SK-N-SH (cell line): ENCODE measurements around the gene KCNQ2. TPM values are rescaled to one million over a fixed set of nuclear protein-coding genes. Genes with fewer than 3 reads are reported as not detected.

Source experiments
- CTCF ChIA-PET: fragments of 300-600, 350-600 bp; formaldehyde crosslinking; extraction: SDS; loops from one replicate; lab custom pipeline; 2021; lab: Yijun Ruan, JAX
- POLR2A ChIA-PET: fragments of 350-600 bp; sonication (Branson Sonifier 250); formaldehyde crosslinking; extraction: SDS; loops from one replicate; lab custom pipeline; 2020; ENCODE audit warnings: antibody characterized with exemption, inconsistent platforms; lab: Yijun Ruan, JAX
- DNase-seq: peaks from one replicate; pipeline ENCODE4 v3.0.0; 2012
- H2AFZ ChIP-seq: fragments of 200-600 bp; sonication (generic); 2 replicates; pipeline ENCODE4 v1.8.1; 2016; ENCODE audit warnings: antibody characterized with exemption, mild to moderate bottlenecking, low read depth
- H3F3A ChIP-seq: fragments of 200-600 bp; sonication (generic); replicated peaks from 2 replicates; pipeline ENCODE3; 2016; ENCODE audit warnings: antibody characterized with exemption, mild to moderate bottlenecking; ENCODE audit not compliant: insufficient read depth
- H3K27ac ChIP-seq, 2 experiments: fragments of 200-500 bp in 1 of 2; fragments of 200-600 bp in 1 of 2; sonication (Bioruptor generic) in 1 of 2; sonication (generic), shearing (Covaris generic) in 1 of 2; 2 replicates each; pipeline versions ENCODE4 v1.5.1 to v1.6.1; 2014 to 2016; ENCODE audit warnings: low read depth in 2 of 2, inconsistent platforms in 1 of 2, low read length in 1 of 2, mild to moderate bottlenecking in 1 of 2, mixed read lengths in 1 of 2
- H3K27me3 ChIP-seq: fragments of 200-600 bp; sonication (generic), shearing (Covaris generic); 2 replicates; pipeline ENCODE4 v1.6.1; 2016; ENCODE audit warnings: mixed run types; ENCODE audit not compliant: insufficient read depth
- H3K36me3 ChIP-seq, 2 experiments: fragments of 200-500 bp in 1 of 2; fragments of 200-600 bp in 1 of 2; sonication (Bioruptor generic) in 1 of 2; sonication (generic) in 1 of 2; replicated peaks in 1 of 2; 2 replicates each; pipeline versions ENCODE3 to v1.5.1; 2014 to 2016; ENCODE audit warnings: low read length in 1 of 2, mild to moderate bottlenecking in 1 of 2; ENCODE audit not compliant: insufficient read depth in 2 of 2, control insufficient read depth in 1 of 2
- H3K4me1 ChIP-seq, 2 experiments: fragments of 200-500 bp in 1 of 2; fragments of 200-600 bp in 1 of 2; sonication (Bioruptor generic) in 1 of 2; sonication (generic), shearing (Covaris generic) in 1 of 2; 2 replicates each; pipeline versions ENCODE4 v1.5.1 to v1.6.1; 2014 to 2016; ENCODE audit warnings: low read depth in 1 of 2, low read length in 1 of 2, mixed run types in 1 of 2; ENCODE audit not compliant: insufficient read depth in 2 of 2, control insufficient read depth in 1 of 2
- H3K4me2 ChIP-seq: fragments of 200-600 bp; sonication (generic), shearing (Covaris generic); 2 replicates; pipeline ENCODE4 v1.6.1; 2017; ENCODE audit warnings: mixed run types
- H3K4me3 ChIP-seq, 2 experiments: fragments of 200-500 bp in 1 of 2; fragments of 200-600 bp in 1 of 2; sonication (Bioruptor generic) in 1 of 2; sonication (generic), shearing (Covaris generic) in 1 of 2; 2 replicates each; pipeline versions ENCODE4 v1.5.1 to v1.8.1; 2014 to 2016; ENCODE audit warnings: low read depth in 2 of 2, inconsistent platforms in 1 of 2, low read length in 1 of 2, mild to moderate bottlenecking in 1 of 2, mixed read lengths in 1 of 2, moderate library complexity in 1 of 2
- H3K79me2 ChIP-seq: fragments of 200-600 bp; sonication (generic); 2 replicates; pipeline ENCODE4 v1.8.1; 2017; ENCODE audit warnings: mild to moderate bottlenecking; ENCODE audit not compliant: insufficient read depth
- H3K9ac ChIP-seq: fragments of 200-600 bp; sonication (generic); 2 replicates; pipeline ENCODE4 v1.6.1; 2017; ENCODE audit warnings: mixed run types
- H3K9me2 ChIP-seq: fragments of 200-600 bp; sonication (generic); 2 replicates; pipeline ENCODE4 v1.6.1; 2017; ENCODE audit warnings: mixed run types
- H3K9me3 ChIP-seq: fragments of 200-600 bp; sonication (generic); 2 replicates; pipeline ENCODE4 v1.6.1; 2017; ENCODE audit warnings: mixed run types, mild to moderate bottlenecking, moderate library complexity
- H4K20me1 ChIP-seq: fragments of 200-600 bp; sonication (generic); 2 replicates; pipeline ENCODE4 v1.6.1; 2017; ENCODE audit warnings: mild to moderate bottlenecking, mixed run types; ENCODE audit not compliant: insufficient read depth
- CHD2 ChIP-seq: fragments of 150-350 bp; IDR thresholded peaks from 2 replicates; pipeline ENCODE4 v1.6.1; 2018; ENCODE audit warnings: low read length; ENCODE audit not compliant: partially characterized antibody
- EZH2phosphoT487 ChIP-seq: fragments of 200-600 bp; sonication (generic); IDR thresholded peaks from 2 replicates; pipeline ENCODE4 v1.6.1; 2017; ENCODE audit warnings: low read depth, mixed run types, mild to moderate bottlenecking, antibody characterized with exemption, moderate library complexity, borderline replicate concordance
- FOSL2 ChIP-seq: IDR thresholded peaks from 2 replicates; pipeline ENCODE4 v1.4.0; 2012; ENCODE audit warnings: low read depth, mild to moderate bottlenecking, moderate library complexity, borderline replicate concordance
- FOXJ3 ChIP-seq: sonication (generic); formaldehyde crosslinking; IDR thresholded peaks from 2 replicates; pipeline ENCODE4 v1.5.1; 2020; ENCODE audit warnings: mild to moderate bottlenecking, missing genetic modification reagents
- FOXM1 ChIP-seq: IDR thresholded peaks from 2 replicates; pipeline ENCODE4 v1.4.0; 2012; ENCODE audit warnings: low read depth, mild to moderate bottlenecking
- GABPA ChIP-seq: IDR thresholded peaks from 2 replicates; pipeline ENCODE4 v1.4.0; 2012; ENCODE audit warnings: low read depth, mild to moderate bottlenecking
- GATA2 ChIP-seq: sonication (generic); formaldehyde crosslinking; IDR thresholded peaks from 2 replicates; pipeline ENCODE4 v1.5.0; 2020; ENCODE audit warnings: mild to moderate bottlenecking, missing genetic modification reagents
- MEF2A ChIP-seq: IDR thresholded peaks from 2 replicates; pipeline ENCODE4 v1.4.0; 2012; ENCODE audit warnings: low read depth, borderline replicate concordance
- MXI1 ChIP-seq: IDR thresholded peaks from 2 replicates; pipeline ENCODE4 v1.6.1; 2012; ENCODE audit warnings: mild to moderate bottlenecking, low read depth, low read length, improper control_type of control experiment
- NFIC ChIP-seq: IDR thresholded peaks from 2 replicates; pipeline ENCODE4 v1.4.0; 2012; ENCODE audit warnings: borderline replicate concordance
- POLR2AphosphoS5 ChIP-seq: IDR thresholded peaks from 2 replicates; pipeline ENCODE4 v1.6.1; 2012; ENCODE audit warnings: low read depth, low read length
- RAD21 ChIP-seq: IDR thresholded peaks from 2 replicates; pipeline ENCODE4 v1.6.1; 2012; ENCODE audit warnings: mild to moderate bottlenecking, low read length
- RCOR1 ChIP-seq: fragments of 150-350 bp; IDR thresholded peaks from 2 replicates; pipeline ENCODE4 v1.6.1; 2017; ENCODE audit warnings: antibody characterized with exemption, low read length
- RXRA ChIP-seq: IDR thresholded peaks from 2 replicates; pipeline ENCODE4 v1.4.0; 2012; ENCODE audit warnings: low read depth, mild to moderate bottlenecking, borderline replicate concordance
- TAF1 ChIP-seq: IDR thresholded peaks from 2 replicates; pipeline ENCODE4 v1.6.1; 2012; ENCODE audit warnings: low read depth, mild to moderate bottlenecking, low read length, moderate library complexity, borderline replicate concordance
- WGBS: methylation state at CpG from one replicate; pipeline ENCODE4 v1.1.6; 2017; ENCODE audit warnings: low lambda C conversion rate; 5-methylcytosine and 5-hydroxymethylcytosine counted together
- polyA plus RNA-seq, 3 experiments: library from polyadenylated mRNA; depleted of rRNA; stranded (reverse); fragments of >200 nt; gene quantifications; 2 replicates each; pipeline ENCODE4 v1.2.3, GENCODE V29; 2012
- TF ChIP-seq, protein P1 (sequence below): fragments of 150-350 bp; IDR thresholded peaks from 2 replicates; pipeline ENCODE4 v1.6.1; 2016; ENCODE audit warnings: mild to moderate bottlenecking, low read depth, low read length
- TF ChIP-seq, protein P2 (sequence below): IDR thresholded peaks from 2 replicates; pipeline ENCODE4 v1.4.0; 2012; ENCODE audit warnings: low read depth, borderline replicate concordance
- TF ChIP-seq, protein P3 (sequence below): fragments of 200-600 bp; sonication (generic); IDR thresholded peaks from 2 replicates; pipeline ENCODE4 v1.6.1; 2017; ENCODE audit warnings: antibody characterized with exemption, mild to moderate bottlenecking, moderate library complexity

Gene KCNQ2
- polyA plus RNA-seq, 1 of the 3 experiments (the other 2 are of a cell fraction), result 3.9 TPM

DNA sequence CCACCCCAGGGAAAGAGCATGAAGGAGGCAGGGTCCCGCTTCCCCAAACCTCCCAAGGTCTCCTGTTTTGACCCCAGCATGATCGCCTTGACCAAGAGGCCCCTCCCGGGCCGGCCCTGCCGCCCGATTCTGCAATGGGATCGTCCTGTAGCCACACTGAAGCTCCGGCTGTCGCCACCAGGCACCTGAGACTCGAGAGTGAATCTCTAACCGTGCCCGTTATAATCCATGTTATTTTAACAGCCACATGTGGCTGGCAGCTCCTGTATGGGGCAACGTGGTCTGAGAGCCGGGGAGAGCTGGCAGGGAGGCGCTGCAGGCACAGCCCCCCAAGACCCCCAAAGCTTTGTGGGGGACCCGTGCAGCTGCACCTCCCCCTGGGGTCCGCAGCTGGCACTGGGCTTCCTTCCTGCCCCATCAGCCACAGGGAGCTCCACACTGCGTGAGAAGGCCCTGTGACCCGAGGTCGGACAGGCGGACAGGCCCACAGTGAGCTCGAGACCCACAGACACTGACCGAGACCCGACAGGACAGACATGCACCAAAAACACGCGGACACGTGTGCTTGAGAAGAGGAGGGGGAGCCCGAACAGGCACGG lies 51.3 kb downstream of the KCNQ2 start (continued):
- TF ChIP-seq, protein P1, sequence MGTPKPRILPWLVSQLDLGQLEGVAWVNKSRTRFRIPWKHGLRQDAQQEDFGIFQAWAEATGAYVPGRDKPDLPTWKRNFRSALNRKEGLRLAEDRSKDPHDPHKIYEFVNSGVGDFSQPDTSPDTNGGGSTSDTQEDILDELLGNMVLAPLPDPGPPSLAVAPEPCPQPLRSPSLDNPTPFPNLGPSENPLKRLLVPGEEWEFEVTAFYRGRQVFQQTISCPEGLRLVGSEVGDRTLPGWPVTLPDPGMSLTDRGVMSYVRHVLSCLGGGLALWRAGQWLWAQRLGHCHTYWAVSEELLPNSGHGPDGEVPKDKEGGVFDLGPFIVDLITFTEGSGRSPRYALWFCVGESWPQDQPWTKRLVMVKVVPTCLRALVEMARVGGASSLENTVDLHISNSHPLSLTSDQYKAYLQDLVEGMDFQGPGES, result no peak

DNA sequence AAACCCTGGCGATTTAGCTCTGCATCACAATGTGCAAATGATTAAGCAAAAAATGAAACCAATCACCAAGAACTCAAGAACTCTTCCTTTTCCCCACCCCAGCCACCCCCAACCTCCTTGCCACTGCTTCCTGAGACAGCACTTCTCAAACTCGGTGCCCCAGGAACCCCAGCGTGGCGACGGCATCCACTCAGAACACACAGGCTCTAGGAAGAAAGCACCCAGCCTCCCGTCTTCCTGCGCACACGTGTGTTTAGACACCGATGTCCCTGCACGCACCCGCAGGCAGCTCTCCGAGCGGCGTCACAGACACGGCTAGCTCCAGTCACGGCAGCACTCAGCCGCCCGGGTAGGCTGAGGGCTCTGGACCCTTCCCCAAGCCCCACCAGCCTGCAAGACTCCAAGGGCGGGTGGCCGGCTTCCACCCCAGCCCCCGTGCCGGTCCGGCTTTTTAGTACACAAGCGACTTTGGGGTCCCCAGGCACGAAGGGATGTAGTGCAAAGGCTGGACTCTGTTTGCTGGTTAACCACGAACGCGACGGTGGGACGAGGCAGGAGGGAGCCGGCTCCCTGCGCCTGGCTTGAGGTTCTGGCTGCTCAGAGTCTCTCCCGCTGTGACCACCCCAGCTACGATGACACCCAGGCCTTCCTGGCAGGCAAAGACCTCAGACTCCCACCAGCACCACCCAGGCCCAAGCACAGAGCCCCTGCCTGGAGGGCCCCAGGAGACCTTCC lies 51.9 kb downstream of the KCNQ2 start:
- no peak overlapping the region for H2AFZ ChIP-seq
- H3K27me3 ChIP-seq, result no peaks in the 10 kb centered on the region
- ChIA-PET CTCF (interaction anchor here (0.7 to 1.6 kb wide), 2 partner anchors 38 to 75 kb away, joined by 4 to 5 read pairs; no protein-coding TSS in a partner anchor), POLR2A (no interaction called here)
- no peaks in the 10 kb centered on the region for H3K79me2 ChIP-seq
- no peak overlapping the region for H3K4me2 ChIP-seq
- no peak overlapping the region for H3K4me3 ChIP-seq
- 69% methylated on average over 30 of the region's 34 CpGs for WGBS
- no peak for DNase-seq
- no peaks in the 10 kb centered on the region for H3K9me2 ChIP-seq
- no peaks in the 10 kb centered on the region for H4K20me1 ChIP-seq
- no peak overlapping the region for H3K27ac ChIP-seq
- peaks cover 0 to 23% of the 10 kb centered on the region in 2 experiments; a peak in 1 of 4 replicates for H3K4me1 ChIP-seq
- TF ChIP-seq POLR2AphosphoS5 (no peak), RAD21 (no peak), FOXJ3 (CRISPR knock-in tag) (no peak), MEF2A (no peak), GATA2 (CRISPR knock-in tag) (no peak), FOXM1 (no peak), FOSL2 (no peak), RXRA (no peak), CHD2 (no peak), MXI1 (no peak), GABPA (no peak)
- TF ChIP-seq, protein P2, sequence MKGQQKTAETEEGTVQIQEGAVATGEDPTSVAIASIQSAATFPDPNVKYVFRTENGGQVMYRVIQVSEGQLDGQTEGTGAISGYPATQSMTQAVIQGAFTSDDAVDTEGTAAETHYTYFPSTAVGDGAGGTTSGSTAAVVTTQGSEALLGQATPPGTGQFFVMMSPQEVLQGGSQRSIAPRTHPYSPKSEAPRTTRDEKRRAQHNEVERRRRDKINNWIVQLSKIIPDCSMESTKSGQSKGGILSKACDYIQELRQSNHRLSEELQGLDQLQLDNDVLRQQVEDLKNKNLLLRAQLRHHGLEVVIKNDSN, result no peak
- TF ChIP-seq, all 33 proteins: peak for 0
- H3K36me3 ChIP-seq, result no peaks in the 10 kb centered on the region
- H3K9ac ChIP-seq, result no peak overlapping the region
- no peaks in the 10 kb centered on the region for H3K9me3 ChIP-seq
- no peaks in the 10 kb centered on the region for H3F3A ChIP-seq

DNA sequence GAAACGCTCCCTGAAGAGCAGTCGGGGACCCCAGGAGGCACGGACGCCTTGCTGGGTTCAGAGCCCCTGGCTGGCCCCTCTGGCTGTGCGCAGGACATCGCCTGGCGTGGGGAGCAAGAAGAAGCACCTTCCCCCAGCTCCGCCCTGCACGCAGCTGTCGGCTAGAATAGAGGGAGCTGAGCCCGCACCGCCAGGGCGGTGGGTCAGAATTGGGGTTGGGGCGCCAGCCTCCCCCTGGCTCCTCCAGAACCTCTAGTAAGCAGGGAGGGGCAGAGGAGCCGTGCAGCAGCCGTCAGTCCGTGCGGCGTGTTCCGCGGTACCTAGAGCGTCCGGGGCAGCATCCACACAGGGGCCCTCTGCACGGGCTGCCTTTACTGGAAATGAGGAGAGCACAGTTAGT lies 53.2 kb downstream of the KCNQ2 start:
- H3K9me3 ChIP-seq, result no peaks in the 10 kb centered on the region
- TF ChIP-seq EZH2phosphoT487 (no peak), NFIC (no peak), TAF1 (no peak), POLR2AphosphoS5 (no peak), RCOR1 (no peak)
- TF ChIP-seq, protein P3, sequence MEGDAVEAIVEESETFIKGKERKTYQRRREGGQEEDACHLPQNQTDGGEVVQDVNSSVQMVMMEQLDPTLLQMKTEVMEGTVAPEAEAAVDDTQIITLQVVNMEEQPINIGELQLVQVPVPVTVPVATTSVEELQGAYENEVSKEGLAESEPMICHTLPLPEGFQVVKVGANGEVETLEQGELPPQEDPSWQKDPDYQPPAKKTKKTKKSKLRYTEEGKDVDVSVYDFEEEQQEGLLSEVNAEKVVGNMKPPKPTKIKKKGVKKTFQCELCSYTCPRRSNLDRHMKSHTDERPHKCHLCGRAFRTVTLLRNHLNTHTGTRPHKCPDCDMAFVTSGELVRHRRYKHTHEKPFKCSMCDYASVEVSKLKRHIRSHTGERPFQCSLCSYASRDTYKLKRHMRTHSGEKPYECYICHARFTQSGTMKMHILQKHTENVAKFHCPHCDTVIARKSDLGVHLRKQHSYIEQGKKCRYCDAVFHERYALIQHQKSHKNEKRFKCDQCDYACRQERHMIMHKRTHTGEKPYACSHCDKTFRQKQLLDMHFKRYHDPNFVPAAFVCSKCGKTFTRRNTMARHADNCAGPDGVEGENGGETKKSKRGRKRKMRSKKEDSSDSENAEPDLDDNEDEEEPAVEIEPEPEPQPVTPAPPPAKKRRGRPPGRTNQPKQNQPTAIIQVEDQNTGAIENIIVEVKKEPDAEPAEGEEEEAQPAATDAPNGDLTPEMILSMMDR, result no peak
- no peaks in the 10 kb centered on the region for H3K9me2 ChIP-seq
- H3K27me3 ChIP-seq, result no peaks in the 10 kb centered on the region
- peaks cover 0 to 23% of the 10 kb centered on the region in 2 experiments; a peak in 1 of 4 replicates for H3K4me1 ChIP-seq
- H3K4me3 ChIP-seq, result no peak overlapping the region
- DNase-seq, result no peak
- H3K27ac ChIP-seq, result no peak overlapping the region
- H3F3A ChIP-seq, result no peaks in the 10 kb centered on the region
- H2AFZ ChIP-seq, result no peak overlapping the region
- no peaks in the 10 kb centered on the region for H3K36me3 ChIP-seq
- no peak overlapping the region for H3K9ac ChIP-seq
- POLR2A ChIA-PET, result no interaction called here
- no peaks in the 10 kb centered on the region for H4K20me1 ChIP-seq
- H3K4me2 ChIP-seq, result no peak overlapping the region
- H3K79me2 ChIP-seq, result no peaks in the 10 kb centered on the region
- WGBS, result 54% methylated on average over 6 of the region's 24 CpGs
- CTCF ChIA-PET, result interaction anchor here (1.7 kb wide), 1 partner anchor 77 kb away, joined by 5 read pairs; no protein-coding TSS in a partner anchor
